GM12878 (cell line): ENCODE measurements around the gene ATP6V1C2. TPM values are rescaled to one million over a fixed set of nuclear protein-coding genes. Genes with fewer than 3 reads are reported as not detected.

Experiments used
- ATAC-seq: fragments of 200-7000 bp; cut with Tn5 transposase; 3 replicates; pipeline ENCODE4 v1.9.1; 2020; ENCODE audit warnings: mild to moderate bottlenecking, moderate library complexity
- BruUV-seq: library from RNA; stranded (reverse); fragments of 400-500 nt; replicated peaks from 2 replicates; lab custom pipeline; 2021; lab: Mats Ljungman, UMichigan
- CTCF ChIA-PET: fragments of 300-600 bp; sonication (Branson Sonifier 250); formaldehyde crosslinking; extraction: SDS; loops from one replicate; lab custom pipeline; 2021; ENCODE audit warnings: inconsistent platforms; lab: Yijun Ruan, JAX
- POLR2A ChIA-PET: fragments of 350-600 bp; formaldehyde crosslinking; extraction: SDS; loops from one replicate; lab custom pipeline; 2021; ENCODE audit warnings: inconsistent platforms; lab: Charles Lee
- RAD21 ChIA-PET: fragments of 300-600 bp; sonication (Branson Sonifier 250); formaldehyde crosslinking; loops from one replicate; lab custom pipeline; 2023; ENCODE audit warnings: antibody characterized with exemption; ENCODE audit not compliant: unreplicated experiment; lab: Charles Lee
- SMC1A ChIA-PET: fragments of 300-600 bp; sonication (Branson Sonifier 250); formaldehyde crosslinking; loops from one replicate; lab custom pipeline; 2023; ENCODE audit not compliant: unreplicated experiment, uncharacterized antibody; lab: Charles Lee
- DNase-seq: peaks from one replicate; pipeline ENCODE4 v3.0.0-alpha.2; 2011; ENCODE audit warnings: low read depth, low spot score
- FAIRE-seq: peaks from 3 replicates; lab custom pipeline; 2011; peaks lifted over from hg19 to GRCh38; lab: Jason Lieb, UNC
- H2AFZ ChIP-seq: 2 replicates; pipeline ENCODE4 v1.6.0; 2011; ENCODE audit warnings: low read depth, low read length, control low read depth; ENCODE audit not compliant: control insufficient read depth
- H3K27ac ChIP-seq: 2 replicates; pipeline ENCODE4 v1.5.1; 2011; ENCODE audit warnings: control low read depth; ENCODE audit not compliant: control insufficient read depth, insufficient read depth
- H3K27me3 ChIP-seq, 2 experiments: replicated peaks in 1 of 2; 2 replicates each; pipeline versions ENCODE4 v1.6.0 to v1.6.1; 2011; ENCODE audit warnings: low read length in 1 of 2; ENCODE audit not compliant: control insufficient read depth in 2 of 2, insufficient read depth in 2 of 2
- H3K36me3 ChIP-seq, 2 experiments: 2 replicates each; pipeline ENCODE4 v1.5.1; 2011; ENCODE audit warnings: low read length in 1 of 2; ENCODE audit not compliant: control insufficient read depth in 2 of 2, insufficient read depth in 2 of 2
- H3K4me1 ChIP-seq: 2 replicates; pipeline ENCODE4 v1.6.1; 2011; ENCODE audit warnings: mild to moderate bottlenecking, low read length, moderate library complexity, mixed read lengths; ENCODE audit not compliant: control insufficient read depth, insufficient read depth
- H3K4me2 ChIP-seq: 2 replicates; pipeline ENCODE4 v1.6.0; 2011; ENCODE audit warnings: control low read depth; ENCODE audit not compliant: control insufficient read depth, insufficient read depth
- H3K4me3 ChIP-seq: fragments of 200-600 bp; sonication (generic); 2 replicates; pipeline ENCODE4 v1.5.1; 2016
- H3K79me2 ChIP-seq: 2 replicates; pipeline ENCODE4 v1.6.0; 2011; ENCODE audit warnings: low read length; ENCODE audit not compliant: control insufficient read depth, insufficient read depth
- H3K9ac ChIP-seq: 2 replicates; pipeline ENCODE4 v1.8.0; 2011; ENCODE audit warnings: low read length, control low read depth, mixed read lengths; ENCODE audit not compliant: control insufficient read depth, insufficient read depth
- H3K9me3 ChIP-seq: replicated peaks from 3 replicates; pipeline ENCODE4 v1.5.1; 2011; ENCODE audit warnings: mild to moderate bottlenecking, low read length; ENCODE audit not compliant: control insufficient read depth, insufficient read depth
- H4K20me1 ChIP-seq: 2 replicates; pipeline ENCODE4 v1.6.0; 2011; ENCODE audit not compliant: control insufficient read depth, insufficient read depth
- BACH1 ChIP-seq: fragments of 450-650 bp; IDR thresholded peaks from 2 replicates; pipeline ENCODE4 v1.6.1; 2017; ENCODE audit warnings: mild to moderate bottlenecking, borderline replicate concordance
- CHD1 ChIP-seq: IDR thresholded peaks from 2 replicates; pipeline ENCODE4 v1.6.1; 2012; ENCODE audit warnings: low read depth, low read length, improper control_type of control experiment
- CREM ChIP-seq: IDR thresholded peaks from 2 replicates; pipeline ENCODE4 v1.6.1; 2014; ENCODE audit warnings: antibody characterized with exemption, low read depth
- ETV6 ChIP-seq, 2 experiments: fragments of 450-650 bp in 1 of 2; IDR thresholded peaks in 1 of 2; conservative IDR thresholded peaks in 1 of 2; 2 replicates each; pipeline ENCODE4 v1.6.1; 2014; ENCODE audit warnings: antibody characterized with exemption in 1 of 2, borderline replicate concordance in 1 of 2, low read depth in 1 of 2, mild to moderate bottlenecking in 1 of 2, moderate library complexity in 1 of 2
- LARP7 ChIP-seq: fragments of 450-650 bp; IDR thresholded peaks from 2 replicates; pipeline ENCODE4 v1.6.1; 2017; ENCODE audit warnings: mild to moderate bottlenecking
- POLR2AphosphoS5 ChIP-seq: IDR thresholded peaks from 2 replicates; pipeline ENCODE4 v1.6.1; 2011; ENCODE audit warnings: mild to moderate bottlenecking, low read length, inconsistent platforms
- RBBP5 ChIP-seq: fragments of 200-600 bp; sonication (generic); conservative IDR thresholded peaks from 2 replicates; pipeline ENCODE4 v1.6.1; 2016
- REST ChIP-seq: IDR thresholded peaks from 2 replicates; pipeline ENCODE4 v1.6.1; 2012; ENCODE audit warnings: mild to moderate bottlenecking, low read depth, low read length
- SMARCA5 ChIP-seq: fragments of 450-650 bp; IDR thresholded peaks from 2 replicates; pipeline ENCODE4 v1.6.1; 2017; ENCODE audit warnings: mild to moderate bottlenecking
- STAT3 ChIP-seq: IDR thresholded peaks from 2 replicates; pipeline ENCODE4 v1.6.1; 2011; ENCODE audit warnings: low read depth, low read length, improper control_type of control experiment
- TARDBP ChIP-seq: IDR thresholded peaks from 2 replicates; pipeline ENCODE4 v1.6.1; 2016; ENCODE audit warnings: borderline replicate concordance
- USF1 ChIP-seq: IDR thresholded peaks from 2 replicates; pipeline ENCODE4 v1.6.1; 2011; ENCODE audit warnings: borderline replicate concordance, low read depth, mild to moderate bottlenecking, moderate library complexity, mixed read lengths, low read length; ENCODE audit not compliant: insufficient read depth; ENCODE audit errors: extremely low read length
- ZBTB4 ChIP-seq: fragments of 450-650 bp; formaldehyde crosslinking; IDR thresholded peaks from 2 replicates; pipeline ENCODE4 v1.4.0; 2022; ENCODE audit warnings: mild to moderate bottlenecking, moderate library complexity
- WGBS: methylation state at CpG from one replicate; pipeline ENCODE4 v1.1.6; 2016; ENCODE audit warnings: low lambda C conversion rate; ENCODE audit not compliant: insufficient replicate concordance, insufficient coverage; ENCODE audit errors: missing lambda C conversion rate; 5-methylcytosine and 5-hydroxymethylcytosine counted together
- in situ Hi-C: fragments of 300-500 bp; cut with MboI; formaldehyde crosslinking; loops from 9 replicates; pipeline ENCODE4 v1.14.3; 2018; ENCODE audit warnings: mixed read lengths
- intact Hi-C: fragments of 100-400 bp; cut with micrococcal nuclease; formaldehyde crosslinking; loops from one replicate; pipeline ENCODE4 v1.14.2; 2022; ENCODE audit not compliant: unreplicated experiment
- polyA plus RNA-seq, 11 experiments: library from polyadenylated mRNA; depleted of rRNA in 4 of 11; unstranded in 6 of 11; stranded (reverse) in 5 of 11; fragments of >200 nt; fragmentation: Nextera tagmentation in 4 of 11; fragmentation: Illumina TruSeq in 1 of 11; extraction: Ambion mirVana in 4 of 11; extraction: Trizol in 1 of 11; gene quantifications; 1 replicate in 1 of 11; 2 replicates in 10 of 11; pipeline versions ENCODE4 v1.2.1 to v1.2.3, GENCODE V29; 2011 to 2016; ENCODE audit warnings: inconsistent platforms in 2 of 11, missing spikeins in 2 of 11, low read depth in 1 of 11
- total RNA-seq, 4 experiments: library from RNA; depleted of rRNA in 3 of 4; stranded (reverse); fragments of >200 nt in 3 of 4; fragmentation: Illumina TruSeq in 1 of 4; extraction: Trizol in 1 of 4; gene quantifications; 2 replicates each; pipeline versions ENCODE4 v1.2.1 to v1.2.3, GENCODE V29; 2013 to 2021

ATP6V1C2 gene
- total and polyA plus RNA-seq, 10 of the 15 experiments (the other 5 are each of a cell fraction or from before 2014, with no cell fraction given) = 0.04 to 1.5 (median 0.24) TPM; not detected in 1

GRCh38 chr2:10700078-10700803 lies 21.2 kb upstream of the ATP6V1C2 start:
- no peak for FAIRE-seq
- POLR2A ChIA-PET = no interaction called here
- TF ChIP-seq SMARCA5 = no peak
- TF ChIP-seq CHD1 = no peak
- TF ChIP-seq ZBTB4 (CRISPR knock-in tag) = no peak
- no peak for TF ChIP-seq RBBP5
- TF ChIP-seq POLR2AphosphoS5 = no peak
- no peak for TF ChIP-seq CREM
- TF ChIP-seq ETV6 (conservative IDR thresholded peaks at IDR 0.05 in 1 of 2, IDR thresholded peaks at IDR 0.05 in 1 of 2; ENCODE audit: borderline replicate concordance in 1 of 2, low read depth in 1 of 2) = no peak
- no peak for TF ChIP-seq TARDBP
- TF ChIP-seq REST = no peak
- no peak for TF ChIP-seq USF1
- no peak for TF ChIP-seq STAT3
- no peak for TF ChIP-seq LARP7
- TF ChIP-seq BACH1 = no peak

More at GRCh38 chr2:10700078-10700803, 21.2 kb upstream of the ATP6V1C2 start:
- in situ Hi-C loops (no loop called here), intact Hi-C loops (no loop called here)
- H4K20me1 ChIP-seq = no peaks in the 10 kb centered on the region
- no TSS peak for BruUV-seq
- no peaks in the 10 kb centered on the region for H3K27me3 ChIP-seq
- no peaks in the 10 kb centered on the region for H3K79me2 ChIP-seq
- no peak for ATAC-seq
- H2AFZ ChIP-seq = no peak overlapping the region
- ChIA-PET CTCF (no interaction called here), SMC1A (no interaction called here), RAD21 (no interaction called here)
- no peak overlapping the region for H3K4me2 ChIP-seq
- no peak for DNase-seq
- 39% methylated on average over 4 of the region's 4 CpGs for WGBS
- H3K4me3 ChIP-seq = no peak overlapping the region
- H3K36me3 ChIP-seq = no peaks in the 10 kb centered on the region
- H3K9ac ChIP-seq = no peak overlapping the region
- H3K9me3 ChIP-seq = no peaks in the 10 kb centered on the region
- no peaks in the 10 kb centered on the region for H3K4me1 ChIP-seq
- H3K27ac ChIP-seq = no peak overlapping the region
